Upper lobe of left lung (tissue), 6 donors: ENCODE data around the gene IKZF3. TPM values are rescaled to one million over a fixed set of nuclear protein-coding genes. Genes with fewer than 3 reads are reported as not detected.

Experiments used
- ATAC-seq, 2 donors: fragments of 200-7000 bp; cut with Tn5 transposase; one replicate each; pipeline ENCODE4 v1.9.1; 2022; ENCODE audit warnings: mild to moderate bottlenecking in 2 of 2, moderate library complexity in 2 of 2; ENCODE audit not compliant: low FRiP score in 2 of 2
- DNase-seq, 2 donors: peaks; one replicate each; pipeline ENCODE4 v3.0.0-alpha.2; 2019 to 2020
- H3K27ac ChIP-seq, 4 donors: fragments of 200-600 bp; sonication (generic); one replicate each; pipeline ENCODE4 v1.5.1; 2016 to 2019
- H3K27me3 ChIP-seq, 4 donors: fragments of 200-600 bp; sonication (generic); one replicate each; pipeline ENCODE4 v1.5.1; 2017 to 2019
- H3K36me3 ChIP-seq, 4 donors: fragments of 200-600 bp; sonication (generic); one replicate each; pipeline ENCODE4 v1.5.1; 2016 to 2019
- H3K4me1 ChIP-seq, 4 donors: fragments of 200-600 bp; sonication (generic); one replicate each; pipeline ENCODE4 v1.5.1; 2018 to 2019
- H3K4me3 ChIP-seq, 4 donors: fragments of 200-600 bp; sonication (generic); one replicate each; pipeline ENCODE4 v1.5.1; 2017 to 2019; ENCODE audit warnings: mild to moderate bottlenecking in 2 of 4, moderate library complexity in 1 of 4
- H3K9me3 ChIP-seq, 4 donors: fragments of 200-600 bp; sonication (generic); one replicate each; pipeline ENCODE4 v1.5.1; 2018 to 2019
- CTCF ChIP-seq, 6 experiments: fragments of 450-650 bp in 4 of 6; fragments of 200-600 bp in 2 of 6; sonication (generic) in 2 of 6; IDR thresholded peaks; one replicate each; pipeline ENCODE4 v1.5.1; 2016 to 2019; ENCODE audit warnings: antibody characterized with exemption in 6 of 6
- EP300 ChIP-seq, 4 donors: sonication (generic); formaldehyde crosslinking; IDR thresholded peaks; one replicate each; pipeline ENCODE4 v1.5.1; 2017; ENCODE audit warnings: antibody characterized with exemption in 4 of 4, control low read depth in 2 of 4
- POLR2A ChIP-seq, 4 donors: fragments of 450-650 bp; IDR thresholded peaks; one replicate each; pipeline ENCODE4 v1.5.1; 2016 to 2017; ENCODE audit warnings: antibody characterized with exemption in 4 of 4, mild to moderate bottlenecking in 2 of 4
- POLR2AphosphoS5 ChIP-seq, 2 donors: sonication (generic); formaldehyde crosslinking; IDR thresholded peaks; one replicate each; pipeline ENCODE4 v1.5.1; 2017; ENCODE audit warnings: antibody characterized with exemption in 2 of 2
- WGBS, 2 donors: methylation state at CpG; one replicate each; pipeline ENCODE4 v1.1.5; 2017 to 2018; 5-methylcytosine and 5-hydroxymethylcytosine counted together
- total RNA-seq, 6 donors: library from RNA; depleted of rRNA in 4 of 6; stranded (reverse); fragments of >200 nt in 4 of 6; gene quantifications; one replicate each; pipeline versions ENCODE4 v1.1.0 to v1.2.1, GENCODE V29; 2016 to 2021
- donor health status: DM: no; HTN: no; CAD: no; lungs with moderate emphysema.
- donor health status: DM: no; HTN: yes; CAD: no; lungs with severe emphysema.

Gene IKZF3
- total RNA-seq, 6 donors from 2014 or later, result 2.2 to 14.9 (median 4.9) TPM

- H3K36me3 ChIP-seq, result no peaks in the 10 kb centered on the region
- no peak overlapping the region for H3K27ac ChIP-seq
- H3K4me1 ChIP-seq, result no peaks in the 10 kb centered on the region
- H3K4me3 ChIP-seq, result no peak overlapping the region
- 61 to 68% methylated on average over 5 of the region's 5 CpGs for WGBS, 2 donors
- TF ChIP-seq POLR2AphosphoS5 (IDR thresholded peaks at IDR 0.05) (no peak), POLR2A (IDR thresholded peaks at IDR 0.05) (no peak), CTCF (IDR thresholded peaks at IDR 0.05) (no peak), EP300 (IDR thresholded peaks at IDR 0.05) (no peak)
- DNase-seq, result no peak
- no peaks in the 10 kb centered on the region for H3K9me3 ChIP-seq
- no peaks in the 10 kb centered on the region for H3K27me3 ChIP-seq
- ATAC-seq, result no peak
These were observed 100.9 kb downstream of the IKZF3 start for GRCh38 chr17:39763051-39763820.

- H3K4me3 ChIP-seq, result no peak overlapping the region
These were observed 102.1 kb downstream of the IKZF3 start for GRCh38 chr17:39761861-39762496.

GRCh38 chr17:39759204-39759603 is 104.9 kb downstream of the IKZF3 start:
- ATAC-seq (no peak), DNase-seq (no peak)
- Histone ChIP-seq H3K27me3 (no peaks in the 10 kb centered on the region), H3K27ac (no peak overlapping the region), H3K4me3 (no peak overlapping the region), H3K9me3 (no peaks in the 10 kb centered on the region), H3K4me1 (peaks cover 7 to 14% (median 10%) of the 10 kb centered on the region in 4 donors), H3K36me3 (no peaks in the 10 kb centered on the region)
- WGBS, 2 donors, result 90 to 92% methylated on average over 5 of the region's 5 CpGs
- TF ChIP-seq POLR2AphosphoS5 (IDR thresholded peaks at IDR 0.05) (no peak), CTCF (IDR thresholded peaks at IDR 0.05) (no peak), POLR2A (IDR thresholded peaks at IDR 0.05) (no peak), EP300 (IDR thresholded peaks at IDR 0.05) (no peak)

More at GRCh38 chr17:39761861-39762496, 102.1 kb downstream of the IKZF3 start:
- DNase-seq, result no peak
- no peak overlapping the region for H3K27ac ChIP-seq
- H3K4me1 ChIP-seq, result no peaks in the 10 kb centered on the region
- TF ChIP-seq EP300 (IDR thresholded peaks at IDR 0.05) (no peak), POLR2AphosphoS5 (IDR thresholded peaks at IDR 0.05) (no peak), CTCF (IDR thresholded peaks at IDR 0.05) (no peak), POLR2A (IDR thresholded peaks at IDR 0.05) (no peak)
- no peaks in the 10 kb centered on the region for H3K36me3 ChIP-seq
- 94 to 95% methylated on average over 10 of the region's 10 CpGs for WGBS, 2 donors
- no peaks in the 10 kb centered on the region for H3K9me3 ChIP-seq
- no peaks in the 10 kb centered on the region for H3K27me3 ChIP-seq
- ATAC-seq, result no peak

DNA sequence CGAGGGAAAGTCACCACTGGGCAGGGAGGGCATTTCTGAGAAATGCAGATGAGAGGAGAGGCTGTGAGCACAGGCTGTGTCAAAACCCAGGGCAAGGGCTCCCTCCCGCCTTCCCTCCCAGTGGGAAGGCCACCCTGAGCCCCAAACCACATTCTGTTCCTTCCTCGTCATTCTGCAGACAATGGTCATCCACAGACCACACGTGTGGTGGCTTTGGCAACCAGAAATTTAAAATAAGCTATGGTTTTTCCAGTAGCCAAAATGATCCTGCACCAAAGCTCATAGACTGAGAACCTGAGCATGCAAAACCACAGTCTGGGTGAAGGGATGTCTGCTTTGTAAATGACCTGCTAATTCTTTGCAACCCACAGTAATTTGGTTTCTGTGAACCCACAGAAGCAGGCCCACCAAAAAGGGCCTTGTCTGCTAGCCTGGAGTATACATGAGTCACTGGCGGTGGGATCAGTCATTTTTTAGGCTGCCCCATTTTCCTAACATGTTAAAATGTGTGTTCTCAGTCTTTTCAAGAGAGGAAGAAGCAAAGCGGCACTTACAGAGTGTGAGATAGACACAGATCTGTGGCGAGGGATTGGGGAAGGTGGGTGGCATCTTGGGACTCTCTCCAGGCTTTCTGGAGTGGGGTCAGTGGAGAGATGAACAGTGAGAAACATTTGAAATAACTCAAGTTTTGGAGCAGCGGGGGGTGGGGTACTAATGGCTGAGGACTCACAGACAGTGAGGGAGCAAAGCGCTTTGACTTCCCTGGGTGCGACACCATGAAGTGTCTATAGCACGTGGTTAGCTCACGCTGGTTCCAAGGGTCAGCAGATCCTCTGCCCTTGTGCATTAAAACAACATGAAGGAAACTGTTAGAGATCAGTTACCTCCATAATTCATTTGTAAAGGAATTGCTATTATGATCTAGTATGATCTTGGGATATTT is 105.9 kb downstream of the IKZF3 start:
- H3K4me3 ChIP-seq, result no peak overlapping the region
- no peak for TF ChIP-seq CTCF (IDR thresholded peaks at IDR 0.05)
- TF ChIP-seq POLR2AphosphoS5 (IDR thresholded peaks at IDR 0.05), result no peak
- no peak for TF ChIP-seq POLR2A (IDR thresholded peaks at IDR 0.05)
- TF ChIP-seq EP300 (IDR thresholded peaks at IDR 0.05), result no peak
- H3K27ac ChIP-seq, result peak overlapping the region in 1 of 4 donors; percentile 7
- H3K27me3 ChIP-seq, result no peaks in the 10 kb centered on the region
- WGBS, 2 donors, result 62 to 74% methylated on average over 12 of the region's 12 CpGs
- no peaks in the 10 kb centered on the region for H3K36me3 ChIP-seq
- peaks cover 12 to 23% (median 14%) of the 10 kb centered on the region in 4 donors for H3K4me1 ChIP-seq
- ATAC-seq, result no peak
- no peaks in the 10 kb centered on the region for H3K9me3 ChIP-seq
- DNase-seq, result peak in 1 of 2 donors; percentile 20
